Measurements from ENCODE around the gene ADGRG7. TPM values are rescaled to one million over a fixed set of nuclear protein-coding genes. Genes with fewer than 3 reads are reported as not detected.

ADGRG7 gene
- total and polyA plus RNA-seq, 2 experiments from 2014 or later = 43.2 to 49.4 TPM

DNA sequence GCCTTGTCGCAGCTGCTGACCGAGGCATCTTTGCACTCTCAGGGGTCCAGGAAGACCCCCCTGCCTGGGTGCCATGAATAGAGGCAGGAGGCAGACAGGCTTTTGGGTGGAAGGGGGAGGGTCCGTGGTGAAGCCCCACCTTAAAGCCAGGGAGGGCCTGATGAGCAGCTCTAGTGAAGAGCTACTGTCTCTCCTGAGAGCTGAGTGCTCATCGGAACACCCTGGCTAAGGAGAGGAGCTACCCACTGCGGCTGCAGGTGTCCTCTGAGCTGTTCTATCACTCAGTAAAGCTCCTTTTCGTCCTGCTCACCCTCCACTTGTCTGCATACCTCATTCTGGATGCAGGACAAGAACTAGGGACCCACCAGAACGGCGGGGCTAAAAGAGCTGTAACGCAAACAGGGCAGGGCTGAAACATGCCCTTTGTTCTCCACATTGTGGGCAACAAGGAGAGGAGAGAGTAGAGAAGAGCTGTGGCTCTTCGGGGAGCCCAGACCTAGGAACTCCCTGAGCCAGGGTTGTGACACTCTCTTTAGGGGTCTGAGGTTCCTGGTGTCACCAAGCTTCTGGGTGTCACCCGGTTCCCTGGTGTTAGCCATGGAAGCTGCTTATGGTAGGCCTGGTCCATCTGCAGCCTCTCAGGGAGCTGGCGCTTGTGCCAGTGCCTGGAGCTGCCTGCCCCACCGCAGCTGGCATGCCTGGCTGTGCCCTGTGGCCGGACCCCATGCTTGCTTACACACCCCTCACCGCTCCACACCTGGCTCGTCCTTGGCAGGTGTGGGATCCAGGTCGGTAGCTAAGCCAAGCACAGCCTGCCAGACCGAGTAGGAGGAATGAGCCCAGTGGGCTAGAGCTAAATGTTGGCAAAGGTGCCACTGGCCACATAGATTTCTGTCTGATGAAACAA, 73.7 kb downstream of the ADGRG7 start:
- DNase-seq (ENCODE audit: low read depth in 1 of 2, low spot score in 1 of 2) = no peak
- H3K4me1 ChIP-seq (ENCODE audit: low read depth) = peaks cover 2% of the 10 kb centered on the region
- TF ChIP-seq CTCF (IDR thresholded peaks at IDR 0.05; ENCODE audit: low read depth, low read length) = no peak
- no peaks in the 10 kb centered on the region for H3K27me3 ChIP-seq
- H3K9me3 ChIP-seq (ENCODE audit: low read depth) = no peaks in the 10 kb centered on the region
- peaks cover 3% of the 10 kb centered on the region for H3K36me3 ChIP-seq
- peak overlapping the region; percentile 59 for H3K27ac ChIP-seq
- no peak overlapping the region for H3K4me3 ChIP-seq

GRCh38 chr3:100693225-100693624, 83.8 kb downstream of the ADGRG7 start:
- no peak for DNase-seq (ENCODE audit: low read depth in 1 of 2, low spot score in 1 of 2)
- no peak for TF ChIP-seq CTCF (IDR thresholded peaks at IDR 0.05; ENCODE audit: low read depth, low read length)

DNA sequence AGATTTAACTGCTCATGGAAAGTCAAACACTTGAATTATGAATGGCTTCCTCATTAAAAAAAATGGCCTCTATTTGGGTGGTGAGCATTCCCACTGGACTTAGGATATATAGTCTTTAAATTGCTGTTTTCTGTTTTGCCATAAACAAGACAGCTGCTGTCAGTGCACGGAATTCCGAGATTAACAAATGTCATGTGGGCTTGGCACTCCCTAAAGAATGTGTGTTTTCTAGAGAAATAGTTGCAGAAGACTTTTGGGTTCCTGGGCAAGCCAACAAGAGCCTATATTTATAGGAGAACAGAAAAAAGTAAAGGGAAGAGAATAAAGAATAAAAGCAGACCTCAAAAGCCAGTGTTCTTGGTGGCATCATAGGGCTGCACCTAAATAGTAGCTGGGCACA, 86.3 kb downstream of the ADGRG7 start:
- Histone ChIP-seq H3K36me3 (no peaks in the 10 kb centered on the region), H3K27ac (peak overlapping the region; percentile 93), H3K4me3 (no peak overlapping the region), H3K4me1 (ENCODE audit: low read depth) (peaks cover 56% of the 10 kb centered on the region), H3K9me3 (ENCODE audit: low read depth) (no peaks in the 10 kb centered on the region), H3K27me3 (no peaks in the 10 kb centered on the region)
- DNase-seq (ENCODE audit: low read depth in 1 of 2, low spot score in 1 of 2) = no peak
- no peak for TF ChIP-seq CTCF (IDR thresholded peaks at IDR 0.05; ENCODE audit: low read depth, low read length)

More at GRCh38 chr3:100693225-100693624, 83.8 kb downstream of the ADGRG7 start:
- peak overlapping the region; percentile 93 for H3K27ac ChIP-seq
- no peaks in the 10 kb centered on the region for H3K27me3 ChIP-seq
- H3K4me3 ChIP-seq = no peak overlapping the region
- H3K4me1 ChIP-seq (ENCODE audit: low read depth) = peaks cover 38% of the 10 kb centered on the region
- H3K9me3 ChIP-seq (ENCODE audit: low read depth) = no peaks in the 10 kb centered on the region
- H3K36me3 ChIP-seq = no peaks in the 10 kb centered on the region

DNA sequence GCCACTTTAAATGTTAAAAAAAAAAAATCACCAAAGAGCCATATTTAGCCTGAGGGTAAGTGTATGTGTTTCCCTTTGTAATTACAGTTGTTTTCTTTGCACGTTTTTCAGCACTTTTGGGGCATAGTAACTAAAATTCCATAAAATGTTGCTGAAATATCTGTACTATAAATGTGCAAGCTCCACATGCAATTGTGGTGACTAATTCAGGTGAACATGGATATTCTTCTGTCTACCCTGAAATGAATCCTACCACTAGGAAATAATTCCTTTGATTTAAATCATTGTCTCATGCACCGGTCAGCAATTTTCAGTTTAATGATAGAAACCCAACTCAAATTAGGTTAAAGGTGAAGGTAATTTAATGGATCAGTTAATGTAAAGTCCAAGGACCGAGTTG, 86.8 kb downstream of the ADGRG7 start:
- Histone ChIP-seq H3K27ac (peak overlapping the region; percentile 93), H3K4me1 (ENCODE audit: low read depth) (peaks cover 60% of the 10 kb centered on the region), H3K27me3 (no peaks in the 10 kb centered on the region), H3K4me3 (no peak overlapping the region), H3K9me3 (ENCODE audit: low read depth) (no peaks in the 10 kb centered on the region), H3K36me3 (no peaks in the 10 kb centered on the region)
- TF ChIP-seq CTCF (IDR thresholded peaks at IDR 0.05; ENCODE audit: low read depth, low read length) = no peak
- DNase-seq (ENCODE audit: low read depth in 1 of 2, low spot score in 1 of 2) = no peak

- peak in 1 of 2 donors; percentile 32 for DNase-seq (ENCODE audit: low read depth in 1 of 2, low spot score in 1 of 2)
- H3K27ac ChIP-seq = peak overlapping the region; percentile 93
- H3K9me3 ChIP-seq (ENCODE audit: low read depth) = no peaks in the 10 kb centered on the region
- H3K36me3 ChIP-seq = no peaks in the 10 kb centered on the region
- no peak for TF ChIP-seq CTCF (IDR thresholded peaks at IDR 0.05; ENCODE audit: low read depth, low read length)
- peaks cover 62% of the 10 kb centered on the region for H3K4me1 ChIP-seq (ENCODE audit: low read depth)
- no peak overlapping the region for H3K4me3 ChIP-seq
- H3K27me3 ChIP-seq = no peaks in the 10 kb centered on the region
Observed at GRCh38 chr3:100697172-100697571, 87.8 kb downstream of the ADGRG7 start.
